Tibial nerve (tissue), 4 donors: ENCODE data around the gene MYADML2.

Experiments
- CTCF ChIP-seq, 5 experiments: fragments of 200-600 bp in 3 of 5; fragments of 450-650 bp in 2 of 5; sonication (generic) in 3 of 5; IDR thresholded peaks; one replicate each; pipeline ENCODE4 v1.5.1; 2016 to 2019; ENCODE audit warnings: antibody characterized with exemption in 5 of 5, mild to moderate bottlenecking in 3 of 5, moderate library complexity in 2 of 5
- EP300 ChIP-seq, 2 donors: sonication (generic); formaldehyde crosslinking; IDR thresholded peaks; one replicate each; pipeline ENCODE4 v1.6.1; 2017; ENCODE audit warnings: antibody characterized with exemption in 2 of 2, mild to moderate bottlenecking in 1 of 2
- POLR2A ChIP-seq, 2 donors: fragments of 450-650 bp; IDR thresholded peaks; one replicate each; pipeline ENCODE4 v1.6.1; 2017; ENCODE audit warnings: antibody characterized with exemption in 2 of 2, mild to moderate bottlenecking in 2 of 2, moderate library complexity in 2 of 2

- no peak for TF ChIP-seq POLR2A (IDR thresholded peaks at IDR 0.05)
- no peak for TF ChIP-seq CTCF (IDR thresholded peaks at IDR 0.05)
- TF ChIP-seq EP300 (IDR thresholded peaks at IDR 0.05), result no peak
Measured at GRCh38 chr17:81909966-81910839, 36.8 kb downstream of the MYADML2 start.
